LNCaP clone FGC (cell line): ENCODE data around the gene RGS6.

Experiments used
- DNase-seq: peaks from one replicate; pipeline ENCODE4 v3.0.0-alpha.2; 2011; ENCODE audit warnings: low read depth
- H3K4me3 ChIP-seq: 2 replicates; pipeline ENCODE4 v1.5.1; 2011; ENCODE audit warnings: mild to moderate bottlenecking, low read depth, low read length, control low read depth
- TF ChIP-seq, protein P1 (sequence below): IDR thresholded peaks from 2 replicates; pipeline ENCODE4 v1.5.1; 2012; ENCODE audit warnings: mild to moderate bottlenecking; ENCODE audit not compliant: control insufficient read depth, insufficient read depth; ENCODE audit errors: extremely low read depth

RGS6 gene

DNA sequence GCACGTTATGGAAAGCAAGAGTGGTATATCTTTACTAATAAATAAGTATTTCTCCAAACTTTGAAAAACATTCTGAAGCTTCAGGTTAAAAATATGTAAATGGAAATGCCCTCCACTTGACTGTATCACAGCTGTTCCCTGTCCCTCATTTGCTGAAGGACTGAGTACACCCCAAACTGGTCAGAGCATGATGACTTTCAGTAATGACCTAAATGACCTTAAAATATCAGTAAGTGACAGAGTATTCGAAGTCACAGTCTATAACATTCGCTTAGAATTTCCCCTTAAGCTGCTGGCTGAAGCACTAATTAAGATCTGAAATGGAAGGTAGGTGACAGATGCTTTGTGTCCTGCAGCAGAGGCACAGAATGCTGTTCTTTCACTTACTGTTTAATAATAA is 191.5 kb downstream of the RGS6 start:
- no peak overlapping the region for H3K4me3 ChIP-seq
- TF ChIP-seq, protein P1, sequence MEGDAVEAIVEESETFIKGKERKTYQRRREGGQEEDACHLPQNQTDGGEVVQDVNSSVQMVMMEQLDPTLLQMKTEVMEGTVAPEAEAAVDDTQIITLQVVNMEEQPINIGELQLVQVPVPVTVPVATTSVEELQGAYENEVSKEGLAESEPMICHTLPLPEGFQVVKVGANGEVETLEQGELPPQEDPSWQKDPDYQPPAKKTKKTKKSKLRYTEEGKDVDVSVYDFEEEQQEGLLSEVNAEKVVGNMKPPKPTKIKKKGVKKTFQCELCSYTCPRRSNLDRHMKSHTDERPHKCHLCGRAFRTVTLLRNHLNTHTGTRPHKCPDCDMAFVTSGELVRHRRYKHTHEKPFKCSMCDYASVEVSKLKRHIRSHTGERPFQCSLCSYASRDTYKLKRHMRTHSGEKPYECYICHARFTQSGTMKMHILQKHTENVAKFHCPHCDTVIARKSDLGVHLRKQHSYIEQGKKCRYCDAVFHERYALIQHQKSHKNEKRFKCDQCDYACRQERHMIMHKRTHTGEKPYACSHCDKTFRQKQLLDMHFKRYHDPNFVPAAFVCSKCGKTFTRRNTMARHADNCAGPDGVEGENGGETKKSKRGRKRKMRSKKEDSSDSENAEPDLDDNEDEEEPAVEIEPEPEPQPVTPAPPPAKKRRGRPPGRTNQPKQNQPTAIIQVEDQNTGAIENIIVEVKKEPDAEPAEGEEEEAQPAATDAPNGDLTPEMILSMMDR = no peak
- no peak for DNase-seq

DNA sequence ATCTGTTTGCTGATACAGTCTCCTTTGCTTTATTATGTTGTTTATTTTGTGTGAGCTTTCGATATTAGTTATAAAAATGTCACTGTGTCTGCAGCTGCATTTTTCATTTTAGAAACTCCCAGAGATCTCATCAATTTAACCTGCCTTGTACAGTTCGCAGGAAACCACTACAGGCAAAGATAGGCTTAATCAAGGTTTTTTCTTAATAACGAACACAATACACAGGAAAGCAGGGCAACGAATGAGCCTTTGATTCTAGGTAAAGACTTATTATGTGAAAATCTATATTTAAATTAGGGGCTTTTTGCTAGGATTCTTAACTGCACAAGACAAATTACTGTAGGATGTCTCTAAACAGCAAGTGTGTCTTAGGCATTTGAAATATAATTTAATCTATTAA is 191.9 kb downstream of the RGS6 start:
- TF ChIP-seq, protein P1 = no peak
- DNase-seq = no peak
- H3K4me3 ChIP-seq = no peak overlapping the region

DNA sequence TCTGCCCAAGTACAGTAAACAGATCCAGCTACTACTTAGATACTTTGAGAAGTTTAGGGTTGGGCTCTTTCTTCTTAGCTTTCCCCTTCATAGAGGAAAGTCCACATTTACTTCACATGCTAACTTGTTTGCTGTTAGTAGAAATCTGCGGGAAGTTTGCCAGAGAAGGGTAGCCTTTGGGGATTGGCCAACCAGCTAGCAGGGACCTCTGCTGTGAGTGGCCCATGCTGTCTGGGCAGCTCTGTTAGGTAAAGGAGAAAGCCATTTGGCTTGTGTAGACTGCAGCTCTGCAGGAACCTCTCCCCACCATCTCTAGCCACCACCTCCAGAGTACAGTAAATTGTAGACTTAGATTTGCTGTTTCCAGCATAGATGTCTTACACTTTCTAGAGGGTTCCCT is 193.9 kb downstream of the RGS6 start:
- DNase-seq = no peak
- no peak overlapping the region for H3K4me3 ChIP-seq
- TF ChIP-seq, protein P1 = no peak

DNA sequence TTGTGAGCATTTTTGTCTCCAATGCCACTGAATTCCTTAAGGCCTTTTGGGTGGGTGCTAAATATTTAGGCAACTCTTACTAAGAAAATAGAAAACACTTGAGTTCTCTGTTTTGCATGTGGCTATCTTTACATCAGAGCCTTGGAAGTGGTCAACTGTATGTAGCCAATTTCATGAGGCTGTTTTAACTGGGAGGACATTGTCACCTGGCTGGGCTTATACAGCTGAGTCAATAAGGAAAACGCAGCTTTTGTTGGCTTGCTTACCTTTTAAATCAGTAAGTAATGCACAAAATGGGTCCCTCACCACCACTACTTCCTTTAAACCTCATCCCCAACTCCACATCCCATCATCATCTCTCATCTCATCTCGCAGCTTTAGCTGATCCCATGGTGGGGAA is 194.3 kb downstream of the RGS6 start:
- TF ChIP-seq, protein P1 = no peak
- H3K4me3 ChIP-seq = no peak overlapping the region
- DNase-seq = peak; percentile 83

DNA sequence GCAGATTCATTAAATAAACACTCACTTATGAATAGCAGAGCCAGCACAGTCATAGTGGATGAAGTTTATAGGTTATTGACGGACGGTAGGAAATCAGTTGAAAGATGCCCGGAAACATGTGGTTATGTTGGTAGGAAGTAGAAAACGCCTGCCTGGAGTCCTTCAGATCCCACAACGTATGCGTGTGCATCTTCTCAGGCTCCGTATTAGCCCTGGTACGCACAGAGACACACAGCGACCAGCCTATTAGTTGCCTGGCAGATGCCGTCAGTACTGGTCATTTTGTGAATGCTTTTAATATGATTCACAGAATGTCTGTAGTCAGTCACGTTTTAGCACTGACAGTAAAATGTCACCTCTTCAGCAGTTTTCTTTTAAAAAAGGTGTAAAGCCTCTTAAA is 196.4 kb downstream of the RGS6 start:
- no peak for DNase-seq
- no peak overlapping the region for H3K4me3 ChIP-seq
- TF ChIP-seq, protein P1 = no peak

DNA sequence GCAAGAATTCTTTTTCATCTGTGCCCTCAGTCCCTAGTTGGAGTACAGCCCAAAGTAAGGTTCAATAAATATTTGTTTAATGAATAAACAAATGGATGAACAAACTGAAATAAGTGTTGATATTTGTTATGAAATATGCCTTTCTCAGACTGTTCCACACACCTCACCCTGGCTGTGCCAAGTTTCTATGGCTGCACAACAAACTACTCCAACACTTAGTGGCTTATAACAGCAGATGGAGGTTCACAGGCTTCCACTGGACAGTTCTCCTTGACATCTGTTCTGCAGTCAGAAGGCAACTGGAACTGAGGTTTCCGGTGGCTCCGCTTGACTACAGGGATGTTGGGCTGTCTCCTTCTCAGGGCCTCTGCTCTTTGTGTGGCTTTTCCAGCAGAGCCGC is 197.1 kb downstream of the RGS6 start:
- TF ChIP-seq, protein P1 = no peak
- peak; percentile 90 for DNase-seq
- H3K4me3 ChIP-seq = 0 out of 2 replicates have a peak overlapping the region, but pooled peaks have one; percentile 5

DNA sequence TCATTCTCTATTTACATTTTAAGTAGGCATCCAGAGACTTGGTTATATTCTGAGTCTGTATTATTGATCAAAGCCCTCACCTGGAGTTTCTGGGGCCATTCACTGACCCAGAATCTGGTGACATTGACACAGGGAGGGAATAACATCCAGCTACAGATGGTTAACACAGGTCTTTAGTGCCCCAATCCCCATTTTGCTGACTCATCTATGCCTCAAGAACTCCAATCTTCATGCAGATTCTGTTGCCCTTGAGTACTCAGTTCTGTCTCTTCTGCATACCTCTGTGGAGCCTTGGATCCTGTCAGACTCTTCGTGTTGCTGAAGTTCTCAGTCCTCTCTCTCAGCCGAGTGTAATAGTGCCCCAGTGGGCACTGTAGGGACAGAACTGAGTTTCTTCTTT is 208.9 kb downstream of the RGS6 start:
- H3K4me3 ChIP-seq = no peak overlapping the region
- DNase-seq = no peak
- TF ChIP-seq, protein P1 = no peak
